Epithelial cell of proximal tubule (primary cell): ENCODE measurements around the gene FRMPD2. TPM values are rescaled to one million over a fixed set of nuclear protein-coding genes. Genes with fewer than 3 reads are reported as not detected.

Experiments used
- DNase-seq: peaks from one replicate; pipeline ENCODE4 v3.0.0-alpha.2; 2011; ENCODE audit warnings: low read depth
- H3K4me3 ChIP-seq: 2 replicates; pipeline ENCODE4 v1.5.1; 2011; ENCODE audit warnings: low read depth, mild to moderate bottlenecking, low read length
- total RNA-seq: library from RNA; depleted of rRNA; stranded (reverse); fragments of >200 nt; gene quantifications from 2 replicates; pipeline ENCODE4 v1.2.3, GENCODE V29; 2015
- TF ChIP-seq, protein P1 (sequence below): conservative IDR thresholded peaks from 2 replicates; pipeline ENCODE4 v1.5.1; 2012; ENCODE audit warnings: low read depth, mild to moderate bottlenecking, low read length

Gene FRMPD2
- total RNA-seq, 1 donor from 2014 or later: under 0.01 TPM

GRCh38 chr10:48288661-48289060 is 14.2 kb upstream of the FRMPD2 start:
- DNase-seq: no peak
- TF ChIP-seq, protein P1, sequence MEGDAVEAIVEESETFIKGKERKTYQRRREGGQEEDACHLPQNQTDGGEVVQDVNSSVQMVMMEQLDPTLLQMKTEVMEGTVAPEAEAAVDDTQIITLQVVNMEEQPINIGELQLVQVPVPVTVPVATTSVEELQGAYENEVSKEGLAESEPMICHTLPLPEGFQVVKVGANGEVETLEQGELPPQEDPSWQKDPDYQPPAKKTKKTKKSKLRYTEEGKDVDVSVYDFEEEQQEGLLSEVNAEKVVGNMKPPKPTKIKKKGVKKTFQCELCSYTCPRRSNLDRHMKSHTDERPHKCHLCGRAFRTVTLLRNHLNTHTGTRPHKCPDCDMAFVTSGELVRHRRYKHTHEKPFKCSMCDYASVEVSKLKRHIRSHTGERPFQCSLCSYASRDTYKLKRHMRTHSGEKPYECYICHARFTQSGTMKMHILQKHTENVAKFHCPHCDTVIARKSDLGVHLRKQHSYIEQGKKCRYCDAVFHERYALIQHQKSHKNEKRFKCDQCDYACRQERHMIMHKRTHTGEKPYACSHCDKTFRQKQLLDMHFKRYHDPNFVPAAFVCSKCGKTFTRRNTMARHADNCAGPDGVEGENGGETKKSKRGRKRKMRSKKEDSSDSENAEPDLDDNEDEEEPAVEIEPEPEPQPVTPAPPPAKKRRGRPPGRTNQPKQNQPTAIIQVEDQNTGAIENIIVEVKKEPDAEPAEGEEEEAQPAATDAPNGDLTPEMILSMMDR: no peak
- no peak overlapping the region for H3K4me3 ChIP-seq

DNA sequence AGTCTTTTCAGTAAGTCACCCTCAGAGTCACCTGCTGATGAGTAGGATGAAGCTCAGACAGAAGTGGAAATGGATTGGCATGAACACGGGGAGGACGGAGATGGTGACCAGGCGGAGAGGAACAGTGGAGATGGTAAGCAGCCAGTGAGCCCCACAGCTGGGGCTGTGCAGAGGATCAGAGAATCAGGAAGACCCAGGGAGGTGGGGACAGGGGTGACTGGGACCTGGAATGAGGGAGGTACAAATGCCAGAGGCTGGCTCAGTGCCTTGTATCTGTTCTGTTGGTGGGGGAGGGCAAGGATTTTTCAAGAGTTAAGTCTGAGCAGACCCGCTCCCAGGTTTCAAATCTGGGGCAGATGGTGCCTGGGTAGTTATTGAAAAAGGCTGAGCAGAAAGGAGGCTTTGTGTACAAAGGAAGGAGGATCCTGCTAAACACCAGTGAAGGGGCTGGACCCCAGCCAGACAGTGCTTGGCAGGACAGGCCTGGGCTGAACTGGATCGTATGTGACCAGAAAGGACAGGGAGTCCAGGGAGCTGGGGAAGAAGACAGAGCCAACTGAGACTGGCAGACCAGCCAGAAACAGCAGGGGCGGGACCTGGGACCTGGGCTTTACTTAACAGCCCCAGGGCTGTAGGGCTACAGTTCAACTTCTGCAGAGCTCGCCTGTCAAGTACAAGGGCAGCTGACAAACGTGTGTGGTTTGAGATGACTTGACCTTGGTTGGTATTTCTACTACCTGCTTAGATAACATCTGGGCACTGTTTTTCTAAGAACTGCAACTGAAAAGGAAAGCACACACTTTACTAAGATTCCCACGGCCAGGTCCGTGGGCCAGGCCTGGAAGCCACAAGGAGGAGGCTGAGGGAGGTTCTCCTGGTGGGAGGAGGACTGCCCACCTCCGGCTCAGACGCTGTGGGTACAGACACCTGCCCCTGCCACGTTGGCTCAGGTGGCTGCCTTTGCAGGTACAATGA is 13.2 kb upstream of the FRMPD2 start:
- DNase-seq: no peak
- no peak overlapping the region for H3K4me3 ChIP-seq
- TF ChIP-seq, protein P1: no peak

DNA sequence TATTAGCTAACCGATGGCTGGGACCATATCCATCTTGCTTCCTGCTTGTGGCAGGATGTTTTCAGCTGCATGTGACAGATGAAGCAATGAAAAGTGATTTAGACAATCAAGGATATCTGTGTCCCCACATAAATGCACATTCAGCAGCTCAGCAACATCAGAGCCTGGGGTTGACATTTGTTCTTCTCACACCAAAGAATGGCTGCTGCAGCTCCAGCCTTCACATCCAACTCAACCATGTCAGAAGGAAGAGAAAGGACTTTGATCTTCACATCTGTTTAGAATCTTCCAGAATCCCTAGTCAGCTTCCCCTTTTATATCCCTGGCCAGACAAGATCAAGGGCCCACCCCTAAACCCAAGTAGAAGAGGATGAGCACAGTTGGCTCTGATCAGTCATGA is 11.9 kb upstream of the FRMPD2 start:
- TF ChIP-seq, protein P1: no peak
- no peak overlapping the region for H3K4me3 ChIP-seq
- no peak for DNase-seq

DNA sequence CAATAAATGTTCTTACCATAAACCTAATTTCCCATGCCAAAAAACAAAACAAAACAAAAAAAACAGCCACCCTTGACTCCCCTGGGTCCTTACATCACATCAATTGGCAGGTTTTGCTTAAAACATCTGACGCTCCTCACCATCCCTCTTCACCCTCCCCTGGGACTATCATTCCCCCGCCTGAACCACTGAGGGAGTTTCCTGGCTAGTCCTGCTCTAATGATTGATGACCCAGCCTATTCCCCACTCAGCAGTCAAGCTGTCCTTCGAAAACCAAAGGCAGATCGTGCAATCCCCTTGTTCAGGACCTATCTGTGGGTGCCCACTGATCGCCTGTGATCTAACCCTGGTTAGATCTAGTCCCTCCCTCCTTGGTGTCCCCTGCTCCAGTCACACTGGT is 11.2 kb upstream of the FRMPD2 start:
- TF ChIP-seq, protein P1: no peak
- no peak overlapping the region for H3K4me3 ChIP-seq
- DNase-seq: no peak

GRCh38 chr10:48284811-48285210 is 10.3 kb upstream of the FRMPD2 start:
- DNase-seq: no peak
- no peak overlapping the region for H3K4me3 ChIP-seq
- TF ChIP-seq, protein P1: no peak

- no peak overlapping the region for H3K4me3 ChIP-seq
- TF ChIP-seq, protein P1: no peak
- DNase-seq: no peak
Observed at GRCh38 chr10:48284002-48284546, 9.6 kb upstream of the FRMPD2 start.
